ENCODE results near the gene CYGB.
A peak's percentile ranks its signal among the peaks of the same experiment; 100 is the strongest.

Gene CYGB

GRCh38 chr17:76500747-76501017 is 36.8 kb downstream of the CYGB start:
- DNase-seq (ENCODE audit: low spot score) = no peak

- peak; percentile 15 for DNase-seq (ENCODE audit: low spot score)
Measured at GRCh38 chr17:76500074-76500746, 37.3 kb downstream of the CYGB start.

GRCh38 chr17:76499267-76499667 is 38.2 kb downstream of the CYGB start:
- no peak for DNase-seq (ENCODE audit: low spot score)

- DNase-seq (ENCODE audit: low spot score) = no peak
Measured at GRCh38 chr17:76498876-76499251, 38.6 kb downstream of the CYGB start.

GRCh38 chr17:76497979-76498875 is 39.3 kb downstream of the CYGB start:
- no peak for DNase-seq (ENCODE audit: low spot score)

- no peak for DNase-seq (ENCODE audit: low spot score)
Measured at GRCh38 chr17:76497699-76497978, 39.9 kb downstream of the CYGB start.

GRCh38 chr17:76496464-76496863 is 41.0 kb downstream of the CYGB start:
- DNase-seq (ENCODE audit: low spot score) = no peak

- no peak for DNase-seq (ENCODE audit: low spot score)
Measured at GRCh38 chr17:76495663-76496400, 41.7 kb downstream of the CYGB start.

- DNase-seq (ENCODE audit: low spot score) = peak; percentile 27
Measured at GRCh38 chr17:76493505-76494167, 43.9 kb downstream of the CYGB start.

GRCh38 chr17:76492989-76493501 is 44.5 kb downstream of the CYGB start:
- DNase-seq (ENCODE audit: low spot score) = peak; percentile 68

- no peak for DNase-seq (ENCODE audit: low spot score)
Measured at GRCh38 chr17:76492123-76492988, 45.2 kb downstream of the CYGB start.

- DNase-seq (ENCODE audit: low spot score) = no peak
Measured at GRCh38 chr17:76491271-76492122, 46.0 kb downstream of the CYGB start.

GRCh38 chr17:76490112-76490710 is 47.3 kb downstream of the CYGB start:
- DNase-seq (ENCODE audit: low spot score) = no peak

- DNase-seq (ENCODE audit: low spot score) = no peak
Measured at GRCh38 chr17:76487451-76488192, 49.9 kb downstream of the CYGB start.

GRCh38 chr17:76485569-76485968 is 51.9 kb downstream of the CYGB start:
- no peak for DNase-seq (ENCODE audit: low spot score)

GRCh38 chr17:76484228-76484725 is 53.2 kb downstream of the CYGB start:
- DNase-seq (ENCODE audit: low spot score) = no peak

- DNase-seq (ENCODE audit: low spot score) = no peak
Measured at GRCh38 chr17:76481071-76481655, 56.3 kb downstream of the CYGB start.

GRCh38 chr17:76480632-76481031 is 56.9 kb downstream of the CYGB start:
- DNase-seq (ENCODE audit: low spot score) = no peak
